D721Med (cell line): ENCODE data around the gene SAMD1.

Experiments
- DNase-seq: peaks from one replicate; pipeline ENCODE4 v3.0.0; 2011; ENCODE audit warnings: low spot score; ENCODE audit not compliant: insufficient read length
- FAIRE-seq: peaks from 2 replicates; lab custom pipeline; 2011; peaks lifted over from hg19 to GRCh38; lab: Jason Lieb, UNC
- TF ChIP-seq, protein P1 (sequence below): IDR thresholded peaks from 2 replicates; pipeline ENCODE4 v1.5.1; 2012; ENCODE audit warnings: mild to moderate bottlenecking, control low read depth; ENCODE audit not compliant: insufficient read depth; ENCODE audit errors: missing control alignments

SAMD1 gene

DNA sequence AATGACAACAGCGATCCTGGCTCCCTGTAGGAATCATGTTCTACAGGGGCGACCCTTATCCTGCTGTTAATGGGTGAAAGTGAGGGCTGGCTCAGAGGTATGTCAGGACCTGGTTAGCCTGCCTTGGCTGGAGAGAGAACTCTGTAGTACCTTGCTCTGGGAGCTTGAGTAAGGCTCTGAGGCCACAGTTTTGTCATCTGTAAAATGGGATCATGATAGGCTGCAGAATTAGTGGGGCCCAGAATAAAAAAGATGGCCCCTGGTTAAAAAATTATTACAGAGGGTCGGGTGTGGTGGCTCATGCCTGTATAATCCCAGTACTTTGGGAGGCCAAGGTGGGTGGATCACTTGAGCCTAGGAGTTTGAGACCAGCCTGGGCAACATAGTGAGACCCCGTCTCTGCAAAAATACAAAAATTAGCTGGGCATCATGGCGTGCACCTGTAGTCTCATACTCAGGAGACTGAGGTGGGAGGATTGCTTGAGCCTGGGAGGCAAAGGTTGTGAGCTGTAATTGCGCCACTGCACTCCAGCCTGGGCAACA lies 10.5 kb upstream of the SAMD1 start:
- no peak for DNase-seq
- TF ChIP-seq, protein P1, sequence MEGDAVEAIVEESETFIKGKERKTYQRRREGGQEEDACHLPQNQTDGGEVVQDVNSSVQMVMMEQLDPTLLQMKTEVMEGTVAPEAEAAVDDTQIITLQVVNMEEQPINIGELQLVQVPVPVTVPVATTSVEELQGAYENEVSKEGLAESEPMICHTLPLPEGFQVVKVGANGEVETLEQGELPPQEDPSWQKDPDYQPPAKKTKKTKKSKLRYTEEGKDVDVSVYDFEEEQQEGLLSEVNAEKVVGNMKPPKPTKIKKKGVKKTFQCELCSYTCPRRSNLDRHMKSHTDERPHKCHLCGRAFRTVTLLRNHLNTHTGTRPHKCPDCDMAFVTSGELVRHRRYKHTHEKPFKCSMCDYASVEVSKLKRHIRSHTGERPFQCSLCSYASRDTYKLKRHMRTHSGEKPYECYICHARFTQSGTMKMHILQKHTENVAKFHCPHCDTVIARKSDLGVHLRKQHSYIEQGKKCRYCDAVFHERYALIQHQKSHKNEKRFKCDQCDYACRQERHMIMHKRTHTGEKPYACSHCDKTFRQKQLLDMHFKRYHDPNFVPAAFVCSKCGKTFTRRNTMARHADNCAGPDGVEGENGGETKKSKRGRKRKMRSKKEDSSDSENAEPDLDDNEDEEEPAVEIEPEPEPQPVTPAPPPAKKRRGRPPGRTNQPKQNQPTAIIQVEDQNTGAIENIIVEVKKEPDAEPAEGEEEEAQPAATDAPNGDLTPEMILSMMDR: no peak
- no peak for FAIRE-seq

DNA sequence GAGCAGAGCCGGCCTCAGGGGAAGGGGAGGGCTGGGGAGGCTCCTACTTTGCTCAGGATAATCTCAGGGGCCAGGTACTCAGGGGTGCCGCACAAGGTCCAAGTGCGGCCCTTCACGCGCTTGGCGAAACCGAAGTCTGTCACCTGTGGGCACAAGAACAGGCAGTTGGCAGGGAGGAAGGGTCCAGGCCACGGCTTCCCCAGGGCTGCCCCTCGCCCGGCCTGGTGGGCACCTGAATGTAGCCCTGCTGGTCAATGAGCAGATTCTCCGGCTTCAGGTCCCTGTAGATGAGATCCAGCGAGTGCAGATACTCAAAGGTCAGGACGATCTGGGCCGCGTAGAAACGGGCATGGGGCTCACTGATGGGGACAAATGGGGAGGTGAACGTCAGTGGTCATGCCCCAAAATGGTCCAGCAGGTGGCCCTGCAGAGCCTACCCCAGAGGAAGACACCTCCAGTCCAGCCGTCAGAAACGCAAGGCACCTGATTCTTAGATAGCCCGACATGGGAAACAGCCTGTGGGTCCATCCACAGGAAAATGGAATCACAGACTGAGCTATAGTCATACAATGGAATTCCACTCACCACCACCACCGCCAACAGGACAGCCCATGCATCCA lies 7.1 kb upstream of the SAMD1 start:
- no peak for FAIRE-seq
- TF ChIP-seq, protein P1: peak; percentile 12

DNA sequence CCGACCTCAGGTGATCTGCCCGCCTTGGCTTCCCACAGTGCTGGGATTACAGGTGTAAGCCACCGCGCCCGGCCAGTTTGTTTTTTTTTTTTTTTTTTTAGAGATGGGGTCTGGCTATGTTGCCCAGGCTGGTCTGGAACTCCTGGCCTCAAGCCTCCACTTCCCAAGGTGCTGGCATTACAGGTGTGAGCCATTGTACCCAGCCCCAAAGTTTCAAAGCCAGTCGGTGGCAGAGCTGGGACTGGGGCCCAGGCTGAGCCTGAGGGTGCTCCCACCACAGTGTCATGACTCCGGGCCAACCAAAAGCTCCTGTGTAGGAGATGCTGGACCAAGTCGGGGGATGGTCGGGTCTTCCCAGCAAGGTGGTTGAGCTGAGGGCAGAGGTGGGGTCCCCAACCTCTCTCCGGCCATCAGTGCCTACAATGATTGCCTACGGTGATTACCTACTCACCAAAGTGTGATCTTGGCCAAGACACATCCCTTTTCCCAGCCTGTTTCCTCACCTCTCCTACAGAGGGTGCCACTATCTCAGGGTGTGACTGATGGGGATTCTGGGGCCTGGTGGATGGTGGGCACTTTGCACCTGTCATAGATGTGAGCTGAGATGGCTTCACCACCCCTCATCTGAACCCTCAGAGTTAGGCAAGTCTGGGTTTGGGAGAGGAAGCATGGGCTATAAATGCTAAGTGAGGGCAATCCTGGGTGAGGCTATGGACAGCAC lies 5.9 kb upstream of the SAMD1 start:
- TF ChIP-seq, protein P1: peak; percentile 2
- no peak for DNase-seq
- no peak for FAIRE-seq

More for the DNA sequence above, 7.1 kb upstream of the SAMD1 start:
- no peak for DNase-seq

DNA sequence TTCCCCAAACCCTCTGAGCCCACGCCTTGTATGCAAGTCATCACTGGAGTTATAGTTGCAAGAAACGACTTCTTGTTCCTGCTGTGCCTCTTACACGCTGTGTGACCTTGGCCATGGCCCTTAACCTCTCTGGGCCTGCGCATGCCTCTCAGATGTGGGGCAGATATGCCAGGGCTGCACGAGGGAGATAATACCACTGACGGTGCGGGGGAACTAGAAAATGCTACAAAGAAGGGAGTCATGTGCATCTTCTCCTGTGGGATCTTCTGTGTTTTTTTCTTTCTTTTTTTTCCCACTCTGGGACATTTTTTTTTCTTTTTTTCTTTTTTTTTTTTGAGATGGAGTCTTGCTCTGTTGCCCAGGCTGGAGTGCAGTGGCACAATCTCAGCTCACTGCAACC lies 4.3 kb upstream of the SAMD1 start:
- TF ChIP-seq, protein P1: no peak
- FAIRE-seq (no peak), DNase-seq (no peak)

DNA sequence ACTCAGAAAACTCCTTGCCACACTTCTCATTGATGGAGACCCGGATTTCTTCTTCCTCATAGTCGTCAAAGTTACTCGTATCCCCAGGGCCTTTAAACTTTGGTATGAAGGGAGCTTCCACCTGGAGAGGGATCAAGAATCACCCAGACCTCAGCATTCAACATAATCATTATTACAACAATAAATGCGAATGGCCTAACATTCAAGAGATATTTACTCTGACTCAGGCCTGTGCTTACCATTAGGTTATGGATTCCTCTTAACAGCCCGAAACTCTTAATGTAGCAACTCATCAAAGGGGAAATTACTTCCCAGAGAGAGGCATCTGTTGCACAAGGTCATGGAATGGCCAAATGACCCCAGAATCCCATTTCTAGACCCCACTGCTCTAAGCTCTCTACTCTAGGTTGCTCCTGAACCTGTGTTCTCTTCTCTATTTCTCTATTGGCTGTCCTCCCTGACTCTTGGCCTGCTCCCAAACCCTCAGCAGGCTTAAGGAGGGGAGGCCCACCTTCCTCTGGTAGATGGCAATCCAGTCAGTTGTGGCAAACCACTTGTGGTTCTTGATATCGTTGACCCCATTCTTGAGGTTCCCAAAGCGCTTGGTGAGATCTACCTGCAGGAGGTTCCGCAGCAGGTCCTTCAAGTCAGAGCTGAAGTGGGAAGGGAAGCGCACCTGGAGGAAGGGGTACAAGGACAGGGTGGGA lies 2.7 kb upstream of the SAMD1 start:
- FAIRE-seq (no peak), DNase-seq (no peak)
- TF ChIP-seq, protein P1: no peak

DNA sequence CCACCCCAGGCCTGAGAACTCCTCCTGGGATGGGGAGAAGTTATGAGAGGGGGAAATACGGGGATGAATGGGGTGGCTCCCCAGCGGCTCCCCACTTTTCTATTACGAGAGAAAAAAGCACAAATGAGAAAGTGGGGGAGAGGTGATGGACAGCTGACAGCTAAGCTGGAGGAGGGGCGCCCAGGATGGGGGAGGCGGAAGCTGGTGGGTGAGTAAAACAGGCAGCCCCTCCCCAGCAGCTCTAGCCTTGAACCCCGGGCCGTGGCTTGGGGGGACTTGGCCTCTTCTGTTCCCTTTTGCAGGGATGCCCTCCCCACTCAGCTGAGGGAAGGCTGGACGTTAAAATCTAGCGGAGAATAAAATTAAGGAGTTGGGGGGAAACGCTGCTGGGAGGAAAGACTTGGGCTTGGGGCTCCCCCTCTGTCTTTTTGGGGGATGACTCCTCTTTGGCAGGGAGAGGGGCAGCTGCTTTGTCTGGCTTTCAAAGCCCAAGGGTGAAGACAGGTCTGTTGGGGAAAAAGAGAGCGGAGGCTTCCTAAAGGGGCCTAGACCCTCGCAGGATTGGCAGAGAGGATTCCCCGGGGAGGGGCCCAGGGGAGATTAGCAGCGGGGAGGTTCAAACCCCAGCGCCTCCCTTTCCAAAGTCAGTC lies 1.4 kb upstream of the SAMD1 start:
- DNase-seq (no peak), FAIRE-seq (no peak)
- TF ChIP-seq, protein P1: no peak
